Measurements from ENCODE around the gene KIRREL1. TPM values are rescaled to one million over a fixed set of nuclear protein-coding genes. Genes with fewer than 3 reads are reported as not detected.

The KIRREL1 gene
- total RNA-seq, 2 donors from 2014 or later = 18.6 to 50.2 TPM

DNA sequence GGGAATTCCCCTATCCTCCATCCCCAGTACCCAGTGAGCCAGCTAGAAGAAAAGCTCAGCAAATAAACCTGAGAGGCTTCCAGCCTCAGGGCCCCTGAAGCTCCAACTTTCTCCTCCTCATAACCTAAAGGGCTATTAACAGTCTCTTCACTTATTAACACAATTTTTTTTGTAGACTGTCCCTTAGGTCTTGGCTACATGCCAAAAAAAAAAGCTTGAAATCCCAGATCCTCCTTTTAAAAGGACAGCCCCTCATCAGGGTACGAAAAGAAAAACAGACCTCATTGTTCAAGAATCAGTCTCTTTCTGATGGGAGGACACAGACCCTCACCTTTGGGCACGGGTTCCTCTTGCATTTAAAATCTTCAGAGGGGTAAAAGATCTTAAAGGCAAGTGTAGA is 114.5 kb downstream of the KIRREL1 start:
- Histone ChIP-seq H3K4me1 (replicated peaks) (no peaks in the 10 kb centered on the region), H3K4me3 (no peak overlapping the region), H3K27ac (no peak overlapping the region), H3K9me3 (no peaks in the 10 kb centered on the region), H3K36me3 (no peaks in the 10 kb centered on the region), H3K27me3 (replicated peaks; ENCODE audit: insufficient read depth) (no peaks in the 10 kb centered on the region)
- intact Hi-C loops (cut with DNase I) = no loop called here
- no peak for DNase-seq (ENCODE audit: low spot score)
- 43% methylated on average over 2 of the region's 2 CpGs for WGBS
- TF ChIP-seq, protein P1, sequence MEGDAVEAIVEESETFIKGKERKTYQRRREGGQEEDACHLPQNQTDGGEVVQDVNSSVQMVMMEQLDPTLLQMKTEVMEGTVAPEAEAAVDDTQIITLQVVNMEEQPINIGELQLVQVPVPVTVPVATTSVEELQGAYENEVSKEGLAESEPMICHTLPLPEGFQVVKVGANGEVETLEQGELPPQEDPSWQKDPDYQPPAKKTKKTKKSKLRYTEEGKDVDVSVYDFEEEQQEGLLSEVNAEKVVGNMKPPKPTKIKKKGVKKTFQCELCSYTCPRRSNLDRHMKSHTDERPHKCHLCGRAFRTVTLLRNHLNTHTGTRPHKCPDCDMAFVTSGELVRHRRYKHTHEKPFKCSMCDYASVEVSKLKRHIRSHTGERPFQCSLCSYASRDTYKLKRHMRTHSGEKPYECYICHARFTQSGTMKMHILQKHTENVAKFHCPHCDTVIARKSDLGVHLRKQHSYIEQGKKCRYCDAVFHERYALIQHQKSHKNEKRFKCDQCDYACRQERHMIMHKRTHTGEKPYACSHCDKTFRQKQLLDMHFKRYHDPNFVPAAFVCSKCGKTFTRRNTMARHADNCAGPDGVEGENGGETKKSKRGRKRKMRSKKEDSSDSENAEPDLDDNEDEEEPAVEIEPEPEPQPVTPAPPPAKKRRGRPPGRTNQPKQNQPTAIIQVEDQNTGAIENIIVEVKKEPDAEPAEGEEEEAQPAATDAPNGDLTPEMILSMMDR (IDR thresholded peaks at IDR 0.05) = no peak
- no peak for TF ChIP-seq POLR2A (IDR thresholded peaks at IDR 0.05)
- TF ChIP-seq POLR2AphosphoS5 (IDR thresholded peaks at IDR 0.05) = no peak

DNA sequence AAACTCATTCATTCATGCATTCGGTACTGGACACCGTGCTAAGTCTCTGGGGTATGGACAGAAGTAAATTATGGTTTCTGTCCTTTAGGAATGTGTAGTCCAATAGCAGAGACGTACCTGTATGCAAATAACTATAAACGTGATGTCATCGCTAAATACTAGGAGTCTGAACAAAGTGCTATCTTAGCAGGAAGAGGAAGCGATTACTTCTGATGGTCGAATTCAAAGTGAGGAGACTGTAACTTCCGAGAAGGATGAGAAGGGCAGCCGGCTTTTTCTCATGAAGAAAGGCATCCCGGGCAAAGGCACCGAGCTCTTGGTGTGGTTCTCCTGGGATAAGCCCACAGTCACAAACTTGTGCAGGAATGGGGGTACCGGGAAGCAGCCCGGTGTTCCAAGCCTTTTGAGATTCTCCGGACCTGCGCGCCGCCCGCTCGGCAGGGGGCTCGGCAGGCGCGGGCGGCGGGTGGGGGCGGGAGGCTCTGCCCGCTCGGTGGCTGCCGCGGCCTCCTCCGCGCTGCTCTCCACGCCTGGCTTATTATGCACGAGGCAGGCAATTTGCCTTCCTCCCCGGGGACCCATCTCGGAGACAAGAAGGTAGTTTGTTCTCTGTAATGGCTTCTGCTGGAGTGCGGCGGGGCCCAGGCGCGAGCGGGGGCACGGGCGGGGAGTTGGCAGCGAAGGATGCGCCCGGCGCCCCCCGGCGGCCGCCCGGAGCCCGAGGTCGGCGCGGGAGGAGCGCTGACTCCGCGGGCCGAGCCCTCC is 119.7 kb downstream of the KIRREL1 start:
- TF ChIP-seq, protein P1 (IDR thresholded peaks at IDR 0.05) = peak in 2 of 4 experiments; percentile 23 to 47
- TF ChIP-seq POLR2AphosphoS5 (IDR thresholded peaks at IDR 0.05) = no peak
- Histone ChIP-seq H3K27me3 (replicated peaks; ENCODE audit: insufficient read depth) (no peaks in the 10 kb centered on the region), H3K4me1 (replicated peaks) (no peaks in the 10 kb centered on the region), H3K36me3 (no peaks in the 10 kb centered on the region), H3K27ac (no peak overlapping the region), H3K4me3 (peak overlapping the region; percentile 24 to 36), H3K9me3 (no peaks in the 10 kb centered on the region)
- intact Hi-C loops (cut with DNase I) = no loop called here
- DNase-seq (ENCODE audit: low spot score) = no peak
- WGBS = 4% methylated on average over 44 of the region's 58 CpGs

DNA sequence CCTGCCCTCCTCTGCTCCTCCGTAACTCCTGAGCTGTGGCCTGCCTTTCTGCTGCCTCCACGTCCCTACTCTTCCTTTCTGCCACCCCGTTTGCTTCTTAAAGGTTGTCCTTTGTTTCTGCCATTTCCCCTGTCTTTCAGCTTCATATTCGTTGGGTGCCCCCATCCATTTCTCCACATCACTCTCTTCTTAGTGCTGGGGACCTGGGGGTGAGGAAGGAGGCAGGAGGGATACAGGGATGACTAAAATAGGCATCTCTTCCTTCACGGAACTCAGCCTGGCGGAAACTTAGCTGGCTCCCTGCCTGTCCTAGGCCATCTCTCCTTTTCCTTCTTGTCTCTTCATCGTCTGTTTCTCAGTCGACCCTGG is 120.3 kb downstream of the KIRREL1 start:
- H3K27me3 ChIP-seq (replicated peaks; ENCODE audit: insufficient read depth) = no peaks in the 10 kb centered on the region
- no peaks in the 10 kb centered on the region for H3K4me1 ChIP-seq (replicated peaks)
- H3K4me3 ChIP-seq = peak overlapping the region; percentile 24 to 36
- DNase-seq (ENCODE audit: low spot score) = no peak
- no peak for TF ChIP-seq POLR2AphosphoS5 (IDR thresholded peaks at IDR 0.05)
- TF ChIP-seq, protein P1 (IDR thresholded peaks at IDR 0.05) = no peak
- TF ChIP-seq POLR2A (IDR thresholded peaks at IDR 0.05) = no peak
- H3K36me3 ChIP-seq = no peaks in the 10 kb centered on the region
- no peak overlapping the region for H3K27ac ChIP-seq
- 36% methylated on average over 8 of the region's 8 CpGs for WGBS
- H3K9me3 ChIP-seq = no peaks in the 10 kb centered on the region
- intact Hi-C loops (cut with DNase I) = no loop called here

DNA sequence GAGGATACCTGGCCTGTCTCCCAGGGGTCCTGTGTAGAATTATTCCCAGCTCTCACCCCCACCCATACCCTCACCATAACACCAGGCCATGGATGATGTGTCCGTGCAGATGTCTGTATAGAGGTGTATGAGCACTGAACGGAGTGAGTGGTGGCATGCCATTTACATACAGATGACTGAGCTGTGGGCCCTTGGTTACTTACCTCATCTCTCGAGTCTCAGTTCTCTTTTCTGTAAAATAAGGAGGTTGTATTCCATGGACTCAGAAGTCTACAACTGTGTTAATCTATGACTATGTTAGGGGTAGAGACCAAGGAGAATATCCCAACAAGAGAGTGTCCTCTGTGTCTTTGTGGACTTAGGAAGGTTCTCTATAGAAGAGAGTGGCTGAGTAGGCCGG is 121.7 kb downstream of the KIRREL1 start:
- intact Hi-C loops (cut with DNase I) = no loop called here
- WGBS = 92% methylated on average over 4 of the region's 4 CpGs
- no peak for DNase-seq (ENCODE audit: low spot score)
- H3K9me3 ChIP-seq = no peaks in the 10 kb centered on the region
- H3K4me3 ChIP-seq = no peak overlapping the region
- H3K27me3 ChIP-seq (replicated peaks; ENCODE audit: insufficient read depth) = no peaks in the 10 kb centered on the region
- no peaks in the 10 kb centered on the region for H3K4me1 ChIP-seq (replicated peaks)
- no peaks in the 10 kb centered on the region for H3K36me3 ChIP-seq
- TF ChIP-seq POLR2AphosphoS5 (IDR thresholded peaks at IDR 0.05) (no peak), POLR2A (IDR thresholded peaks at IDR 0.05) (no peak)
- TF ChIP-seq, protein P1 (IDR thresholded peaks at IDR 0.05) = no peak
- no peak overlapping the region for H3K27ac ChIP-seq
